Subcutaneous adipose tissue (tissue), 4 donors: ENCODE results near the gene SCMH1. TPM values are rescaled to one million over a fixed set of nuclear protein-coding genes. Genes with fewer than 3 reads are reported as not detected.

ENCODE experiments used
- total RNA-seq, 4 donors: library from RNA; depleted of rRNA; stranded (reverse); fragments of >200 nt; gene quantifications; one replicate each; pipeline ENCODE4 v1.1.0, GENCODE V29; 2016
- TF ChIP-seq, protein P1 (sequence below): fragments of 450-650 bp; IDR thresholded peaks from one replicate; pipeline ENCODE4 v1.5.1; 2016; ENCODE audit warnings: low read depth, mild to moderate bottlenecking, control low read depth, antibody characterized with exemption, moderate library complexity

Gene SCMH1
- total RNA-seq, 4 donors from 2014 or later, result 27.7 to 47.3 (median 46.1) TPM

DNA sequence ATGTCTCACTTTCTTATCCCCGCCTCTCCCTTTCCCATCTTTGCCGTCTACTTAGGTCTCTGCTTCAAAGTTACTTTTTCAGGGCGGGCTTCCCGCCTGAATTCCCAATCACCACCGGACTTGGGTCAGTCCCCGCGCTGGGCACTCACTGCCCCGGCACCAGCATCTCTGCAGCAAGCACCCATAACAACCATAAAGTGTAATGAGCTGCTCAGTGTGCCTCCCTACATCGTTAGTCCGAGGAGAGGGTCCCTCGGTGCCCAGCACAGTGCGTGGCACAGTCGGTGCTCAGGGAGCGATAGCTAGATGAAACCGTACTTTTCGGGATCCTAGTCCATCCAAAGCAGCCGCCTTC lies 263.2 kb downstream of the SCMH1 start:
- TF ChIP-seq, protein P1, sequence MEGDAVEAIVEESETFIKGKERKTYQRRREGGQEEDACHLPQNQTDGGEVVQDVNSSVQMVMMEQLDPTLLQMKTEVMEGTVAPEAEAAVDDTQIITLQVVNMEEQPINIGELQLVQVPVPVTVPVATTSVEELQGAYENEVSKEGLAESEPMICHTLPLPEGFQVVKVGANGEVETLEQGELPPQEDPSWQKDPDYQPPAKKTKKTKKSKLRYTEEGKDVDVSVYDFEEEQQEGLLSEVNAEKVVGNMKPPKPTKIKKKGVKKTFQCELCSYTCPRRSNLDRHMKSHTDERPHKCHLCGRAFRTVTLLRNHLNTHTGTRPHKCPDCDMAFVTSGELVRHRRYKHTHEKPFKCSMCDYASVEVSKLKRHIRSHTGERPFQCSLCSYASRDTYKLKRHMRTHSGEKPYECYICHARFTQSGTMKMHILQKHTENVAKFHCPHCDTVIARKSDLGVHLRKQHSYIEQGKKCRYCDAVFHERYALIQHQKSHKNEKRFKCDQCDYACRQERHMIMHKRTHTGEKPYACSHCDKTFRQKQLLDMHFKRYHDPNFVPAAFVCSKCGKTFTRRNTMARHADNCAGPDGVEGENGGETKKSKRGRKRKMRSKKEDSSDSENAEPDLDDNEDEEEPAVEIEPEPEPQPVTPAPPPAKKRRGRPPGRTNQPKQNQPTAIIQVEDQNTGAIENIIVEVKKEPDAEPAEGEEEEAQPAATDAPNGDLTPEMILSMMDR, result no peak

DNA sequence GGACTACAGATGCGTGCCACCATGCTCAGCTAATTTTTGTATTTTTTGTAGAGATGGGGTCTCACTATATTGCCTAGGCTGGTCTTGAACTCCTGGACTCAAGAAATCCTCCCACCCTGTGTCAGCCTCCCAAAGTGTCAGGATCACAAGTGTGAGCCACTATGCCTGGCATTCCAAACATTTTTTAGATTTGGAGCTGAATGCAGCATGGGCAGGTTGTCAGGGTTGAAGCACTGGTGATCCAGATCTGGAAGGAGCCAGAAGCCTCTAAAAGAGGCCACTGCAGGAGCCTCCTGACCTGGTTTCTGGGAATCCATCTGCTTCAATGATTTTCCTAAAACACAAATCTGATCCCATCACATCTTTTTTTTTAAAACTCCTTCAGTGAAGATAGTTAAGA lies 264.4 kb downstream of the SCMH1 start:
- TF ChIP-seq, protein P1, result no peak

Other genes starting within 250 kb of the SCMH1 start
- gene SLFNL1, start 220.6 kb downstream of the SCMH1 start, total RNA-seq, result under 1 TPM; 0.16 to 0.44 (median 0.18) TPM
- not detected for gene FOXO6, start 119.1 kb upstream of the SCMH1 start, total RNA-seq
- 1 to 10 TPM in 1 of 4 donors, not detected in 3; 1.1 TPM for gene EDN2, start 242.4 kb upstream of the SCMH1 start, total RNA-seq